Measurements from ENCODE around the gene COL5A1.

DNA sequence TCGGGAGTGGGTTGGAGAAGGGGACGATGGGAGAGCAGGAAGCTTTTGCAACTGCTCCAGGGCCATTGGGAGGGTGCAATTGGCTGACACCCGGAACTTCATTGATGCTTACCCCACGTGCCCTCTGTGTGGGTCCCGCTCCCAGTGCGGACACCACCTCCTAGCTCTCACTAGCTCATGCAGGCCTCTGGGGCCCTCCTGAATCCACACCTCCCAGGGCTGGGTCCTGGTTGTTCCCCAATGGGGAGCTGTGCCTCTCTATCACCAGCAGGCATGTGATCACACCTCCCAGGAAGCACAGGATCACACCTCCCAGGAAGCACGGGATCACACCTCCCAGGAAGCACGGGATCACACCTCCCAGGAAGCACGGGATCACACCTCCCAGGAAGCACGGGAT is 206.9 kb downstream of the COL5A1 start:
- no peak for TF ChIP-seq EZH2phosphoT487 (IDR thresholded peaks at IDR 0.05; ENCODE audit: insufficient read depth, low read depth)
- TF ChIP-seq EZH2 (IDR thresholded peaks at IDR 0.05; ENCODE audit: insufficient read depth, poor library complexity, severe bottlenecking), result no peak
